ENCODE measurements around the gene DCAF12L2.
"Not testable (repeated sequence)": the region's sequence is repeated elsewhere in the genome, so short reads cannot be mapped to it uniquely, and the experiment has no call there.

The DCAF12L2 gene

DNA sequence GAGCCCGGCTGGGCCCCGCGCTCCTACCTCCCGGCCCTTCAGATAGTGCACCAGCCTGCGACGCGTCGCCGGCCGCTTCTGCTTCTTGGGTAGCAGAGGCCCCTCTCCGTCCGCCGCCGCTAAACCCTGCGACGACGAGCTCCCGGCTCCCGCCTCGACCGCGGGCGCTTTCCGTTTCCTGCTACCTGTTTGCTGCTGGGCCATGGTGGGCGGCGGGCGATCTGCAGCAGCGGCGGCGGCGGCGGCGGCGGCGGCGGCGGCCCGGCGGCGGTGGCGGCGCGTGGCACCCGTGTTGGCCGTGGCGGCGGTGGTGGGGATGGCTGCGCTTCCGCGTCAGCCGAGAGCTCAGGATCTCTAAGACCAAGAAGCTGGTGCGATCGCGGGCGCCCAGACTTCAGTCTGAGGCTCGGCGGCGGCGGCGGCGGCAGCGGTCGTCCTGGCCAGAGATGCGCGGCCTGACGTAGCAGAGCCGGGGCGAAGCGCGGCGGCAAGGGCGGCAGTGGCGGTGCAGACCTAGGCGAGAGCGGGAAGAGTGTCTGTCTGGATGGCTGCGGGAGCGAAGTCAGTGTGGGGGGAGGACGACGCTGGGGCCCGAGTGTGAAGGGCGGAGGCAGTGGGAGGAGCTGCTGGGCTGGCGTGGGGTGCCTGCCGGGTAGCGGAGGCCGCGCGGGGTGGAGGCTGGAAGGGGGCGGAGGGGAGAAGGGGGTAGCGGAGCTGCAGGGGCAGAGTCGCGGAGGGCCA, at the start of gene DCAF12L2:
TSS of gene DCAF12L2 (minus strand) at position 569 of the 741 bp plus-strand sequence. CDS start at position 204, 365 bp downstream.
- Mint-ChIP-seq H3K36me3 (no peaks in the 10 kb centered on the region), H3K9me3 (no peaks in the 10 kb centered on the region), H3K27ac (no peak within 1 kb of the TSS), H3K4me1 (no peaks in the 10 kb centered on the region), H3K4me3 (no peak within 1 kb of the TSS)
- DNase-seq (ENCODE audit: low spot score in 2 of 2) = no peak
- ATAC-seq = no peak

DNA sequence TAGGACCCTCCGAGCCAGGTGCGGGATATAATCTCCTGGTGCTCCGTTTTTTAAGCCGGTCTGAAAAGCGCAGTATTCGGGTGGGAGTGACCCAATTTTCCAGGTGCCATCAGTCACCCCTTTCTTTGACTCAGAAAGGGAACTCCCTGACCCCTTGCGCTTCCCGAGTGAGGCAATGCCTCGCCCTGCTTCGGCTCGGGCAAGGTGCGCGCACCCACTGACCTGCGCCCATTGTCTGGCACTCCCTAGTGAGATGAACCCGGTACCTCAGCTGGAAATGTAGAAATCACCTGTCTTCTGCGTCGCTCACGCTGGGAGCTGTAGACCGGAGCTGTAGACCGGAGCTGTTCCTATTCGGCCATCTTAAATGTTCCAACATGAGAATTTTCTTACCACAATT, 24.8 kb upstream of the DCAF12L2 start:
- not testable (repeated sequence) for ATAC-seq

GRCh38 chrX:126177133-126177840, 11.2 kb upstream of the DCAF12L2 start:
- H3K4me1 Mint-ChIP-seq = no peaks in the 10 kb centered on the region
- no peaks in the 10 kb centered on the region for H3K36me3 Mint-ChIP-seq
- no peak overlapping the region for H3K27ac Mint-ChIP-seq
- DNase-seq (ENCODE audit: low spot score in 2 of 2) (no peak), ATAC-seq (no peak)
- no peak overlapping the region for H3K4me3 Mint-ChIP-seq
- peaks cover 2% of the 10 kb centered on the region for H3K9me3 Mint-ChIP-seq

More for the DNA sequence above, 24.8 kb upstream of the DCAF12L2 start:
- H3K4me3 Mint-ChIP-seq; H3K4me1 Mint-ChIP-seq; H3K27ac Mint-ChIP-seq; H3K36me3 Mint-ChIP-seq; DNase-seq (ENCODE audit: low spot score in 2 of 2); H3K9me3 Mint-ChIP-seq: not testable (repeated sequence)

DNA sequence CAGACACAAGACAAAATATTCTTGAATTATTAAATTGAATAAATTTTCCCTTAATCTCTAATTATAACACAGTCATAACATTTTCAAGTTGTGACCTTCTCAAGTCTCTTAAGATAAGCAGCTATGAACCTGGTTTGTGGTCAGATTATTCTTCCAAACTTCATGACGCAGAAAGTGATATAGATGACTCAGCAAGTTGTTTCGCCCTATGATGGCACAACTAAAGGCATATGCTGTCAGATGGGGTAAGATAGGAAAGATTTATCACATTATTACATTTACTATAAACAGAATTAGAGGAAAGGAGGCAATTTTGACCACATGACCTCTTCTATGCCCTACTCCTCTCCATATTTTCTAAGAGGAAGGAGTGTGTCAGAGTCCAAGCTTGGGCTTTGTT, 4.6 kb upstream of the DCAF12L2 start:
- H3K4me1 Mint-ChIP-seq = no peaks in the 10 kb centered on the region
- no peak overlapping the region for H3K4me3 Mint-ChIP-seq
- no peak overlapping the region for H3K27ac Mint-ChIP-seq
- H3K9me3 Mint-ChIP-seq = peaks cover 2% of the 10 kb centered on the region
- ATAC-seq (no peak), DNase-seq (ENCODE audit: low spot score in 2 of 2) (no peak)
- H3K36me3 Mint-ChIP-seq = no peaks in the 10 kb centered on the region

DNA sequence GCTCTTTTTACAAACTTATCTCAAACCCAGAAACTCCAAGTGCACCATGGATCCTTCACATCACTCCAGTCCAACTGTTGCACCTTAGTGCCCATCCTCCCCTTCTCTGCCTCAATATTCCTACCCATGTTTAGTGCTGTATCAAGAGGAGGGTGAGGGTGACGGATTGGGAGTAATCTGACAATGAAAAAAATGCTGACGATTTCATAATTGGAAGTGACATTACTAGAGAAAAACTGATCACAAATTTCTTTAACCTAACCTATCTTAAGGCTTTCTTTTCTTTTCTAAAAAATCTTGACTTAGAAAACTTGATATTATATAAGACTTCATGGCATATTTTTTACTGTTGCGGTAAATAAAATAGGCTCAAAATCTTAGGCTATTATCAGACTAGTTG, 1.5 kb upstream of the DCAF12L2 start:
- Mint-ChIP-seq H3K9me3 (peaks cover 2% of the 10 kb centered on the region), H3K27ac (no peak overlapping the region), H3K4me3 (no peak overlapping the region), H3K36me3 (no peaks in the 10 kb centered on the region), H3K4me1 (no peaks in the 10 kb centered on the region)
- ATAC-seq (no peak), DNase-seq (ENCODE audit: low spot score in 2 of 2) (no peak)

GRCh38 chrX:126165401-126165720, 728 bp downstream of the DCAF12L2 start:
- H3K4me3 Mint-ChIP-seq = no peak overlapping the region

GRCh38 chrX:126164689-126165400, 1.2 kb downstream of the DCAF12L2 start:
- Mint-ChIP-seq H3K27ac (no peak overlapping the region), H3K36me3 (no peaks in the 10 kb centered on the region), H3K9me3 (no peaks in the 10 kb centered on the region), H3K4me3 (no peak overlapping the region), H3K4me1 (no peaks in the 10 kb centered on the region)
- ATAC-seq (no peak), DNase-seq (ENCODE audit: low spot score in 2 of 2) (no peak)

More at GRCh38 chrX:126165401-126165720, 728 bp downstream of the DCAF12L2 start:
- no peaks in the 10 kb centered on the region for H3K9me3 Mint-ChIP-seq
- DNase-seq (ENCODE audit: low spot score in 2 of 2) = no peak
- no peak overlapping the region for H3K27ac Mint-ChIP-seq
- ATAC-seq = no peak
- H3K36me3 Mint-ChIP-seq = no peaks in the 10 kb centered on the region
- no peaks in the 10 kb centered on the region for H3K4me1 Mint-ChIP-seq

DNA sequence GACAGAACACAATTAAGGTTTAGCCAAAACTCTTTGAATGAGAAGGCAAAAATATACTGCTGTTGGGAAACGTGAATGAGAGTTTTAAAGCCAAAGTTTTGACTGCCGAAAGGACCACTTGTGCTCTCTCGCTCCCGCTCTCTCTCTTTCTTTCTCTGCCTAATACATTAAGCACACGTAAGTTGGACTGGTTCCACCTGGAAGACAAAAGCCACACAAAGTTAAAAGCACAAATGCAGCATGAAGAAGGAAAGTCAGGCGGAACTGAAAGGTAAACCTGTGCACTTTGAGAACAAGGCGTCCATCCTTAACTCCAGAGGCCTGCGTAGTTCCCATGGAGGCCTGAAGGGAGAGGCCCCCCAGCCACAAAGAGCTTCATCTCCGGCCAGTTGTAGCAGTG, 1.9 kb downstream of the DCAF12L2 start:
- Mint-ChIP-seq H3K9me3 (peaks cover 3% of the 10 kb centered on the region), H3K36me3 (no peaks in the 10 kb centered on the region), H3K27ac (no peak overlapping the region), H3K4me1 (no peaks in the 10 kb centered on the region), H3K4me3 (no peak overlapping the region)
- DNase-seq (ENCODE audit: low spot score in 2 of 2) = no peak
- ATAC-seq = no peak

GRCh38 chrX:126141014-126141413, 25.1 kb downstream of the DCAF12L2 start:
- H3K36me3 Mint-ChIP-seq = no peaks in the 10 kb centered on the region
- no peak for DNase-seq (ENCODE audit: low spot score in 2 of 2)
- no peaks in the 10 kb centered on the region for H3K9me3 Mint-ChIP-seq
- no peak for ATAC-seq
- no peak overlapping the region for H3K4me3 Mint-ChIP-seq
- H3K27ac Mint-ChIP-seq = no peak overlapping the region
- H3K4me1 Mint-ChIP-seq = no peaks in the 10 kb centered on the region

DNA sequence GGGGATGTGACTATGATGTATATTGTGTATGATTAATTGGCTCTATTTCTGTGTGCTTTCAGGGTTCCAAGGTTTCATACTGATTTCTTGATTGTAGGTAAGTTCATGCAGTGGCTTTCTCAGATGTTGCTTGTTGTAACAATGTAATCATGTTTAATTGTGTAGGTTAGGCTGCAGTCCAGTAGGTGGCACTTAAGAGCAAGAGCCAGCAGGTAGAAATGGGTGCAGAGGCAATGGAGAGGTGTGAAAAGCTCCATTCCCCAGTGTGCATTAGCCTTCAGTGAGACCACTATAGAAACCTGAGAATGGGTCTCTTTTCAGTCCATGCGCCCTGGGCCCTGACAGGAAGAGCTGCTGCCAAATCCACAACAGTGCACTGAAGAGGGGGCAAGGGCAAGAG, 28.2 kb downstream of the DCAF12L2 start:
- Mint-ChIP-seq H3K4me1 (no peaks in the 10 kb centered on the region), H3K4me3 (no peak overlapping the region), H3K36me3 (no peaks in the 10 kb centered on the region), H3K27ac (no peak overlapping the region), H3K9me3 (no peaks in the 10 kb centered on the region)
- DNase-seq (ENCODE audit: low spot score in 2 of 2) = no peak
- no peak for ATAC-seq

- ATAC-seq = no peak
- H3K4me1 Mint-ChIP-seq = no peaks in the 10 kb centered on the region
- no peaks in the 10 kb centered on the region for H3K36me3 Mint-ChIP-seq
- no peak overlapping the region for H3K4me3 Mint-ChIP-seq
- H3K27ac Mint-ChIP-seq = no peak overlapping the region
- no peak for DNase-seq (ENCODE audit: low spot score in 2 of 2)
- H3K9me3 Mint-ChIP-seq = no peaks in the 10 kb centered on the region
Observed at GRCh38 chrX:126124721-126125120, 41.4 kb downstream of the DCAF12L2 start.
